RWPE2 (cell line): ENCODE measurements around the gene ANXA8.
"Not testable (repeated sequence)": the region's sequence is repeated elsewhere in the genome, so short reads cannot be mapped to it uniquely, and the experiment has no call there.

Experiments
- ATAC-seq: fragments of 200-7000 bp; cut with Tn5 transposase; 3 replicates; pipeline ENCODE4 v1.9.1; 2021; ENCODE audit warnings: low read depth
- DNase-seq: peaks from one replicate; pipeline ENCODE4 v3.0.0-alpha.2; 2020; ENCODE audit warnings: low spot score
- H3K27ac ChIP-seq: fragments of 450-650 bp; 2 replicates; pipeline ENCODE4 v1.5.1; 2017; ENCODE audit warnings: mild to moderate bottlenecking; ENCODE audit not compliant: poor library complexity, severe bottlenecking
- H3K27me3 ChIP-seq: fragments of 250-450 bp; sonication (Bioruptor Pico); 2 replicates; pipeline ENCODE4 v1.5.1; 2021; ENCODE audit warnings: mild to moderate bottlenecking, moderate library complexity; ENCODE audit not compliant: insufficient read depth, poor library complexity, severe bottlenecking
- H3K36me3 ChIP-seq: fragments of 250-450 bp; sonication (Bioruptor Pico); 2 replicates; pipeline ENCODE4 v1.5.1; 2020; ENCODE audit warnings: low read depth, mild to moderate bottlenecking, moderate library complexity
- H3K4me1 ChIP-seq: fragments of 250-450 bp; sonication (Bioruptor Pico); 2 replicates; pipeline ENCODE4 v1.5.1; 2021; ENCODE audit warnings: mild to moderate bottlenecking, moderate library complexity; ENCODE audit not compliant: insufficient read depth, poor library complexity, severe bottlenecking
- H3K4me3 ChIP-seq: fragments of 250-450 bp; sonication (Bioruptor Pico); 2 replicates; pipeline ENCODE4 v1.5.1; 2021; ENCODE audit warnings: mild to moderate bottlenecking, moderate library complexity; ENCODE audit not compliant: severe bottlenecking
- H3K9me3 ChIP-seq: fragments of 250-450 bp; sonication (Bioruptor Pico); 2 replicates; pipeline ENCODE4 v1.5.1; 2021; ENCODE audit warnings: mild to moderate bottlenecking, moderate library complexity; ENCODE audit not compliant: severe bottlenecking

ANXA8 gene

GRCh38 chr10:47483923-47484322 is at the start of gene ANXA8:
TSS of gene ANXA8 (minus strand) at chr10:47484115. CDS start at chr10:47483933, 182 bp downstream.
- not testable (repeated sequence) for H3K9me3 ChIP-seq, H3K27me3 ChIP-seq, H3K4me1 ChIP-seq, H3K36me3 ChIP-seq
- DNase-seq (peak; percentile 93), ATAC-seq (peak; percentile 56)
- peak within 1 kb of the TSS; percentile 86 for H3K27ac ChIP-seq
- peak within 1 kb of the TSS; percentile 49 for H3K4me3 ChIP-seq

GRCh38 chr10:47523475-47523874 is 39.6 kb upstream of the ANXA8 start, which contains the start of gene AGAP9:
TSS of gene AGAP9 (minus strand) at chr10:47523638. CDS start at chr10:47523526, 112 bp downstream.
- not testable (repeated sequence) for H3K36me3 ChIP-seq, H3K4me1 ChIP-seq, H3K4me3 ChIP-seq, H3K27ac ChIP-seq, ATAC-seq, H3K27me3 ChIP-seq, DNase-seq, H3K9me3 ChIP-seq

GRCh38 chr10:47502313-47502712 is 18.4 kb upstream of the ANXA8 start:
- not testable (repeated sequence) for ATAC-seq, H3K9me3 ChIP-seq, H3K4me1 ChIP-seq, H3K27me3 ChIP-seq, H3K4me3 ChIP-seq, H3K36me3 ChIP-seq, DNase-seq, H3K27ac ChIP-seq

- H3K4me3 ChIP-seq, H3K27me3 ChIP-seq, DNase-seq, H3K4me1 ChIP-seq, H3K27ac ChIP-seq, ATAC-seq, H3K9me3 ChIP-seq, H3K36me3 ChIP-seq: not testable (repeated sequence)
Measured at GRCh38 chr10:47494226-47494625, 10.3 kb upstream of the ANXA8 start.

- not testable (repeated sequence) for ATAC-seq, DNase-seq, H3K27me3 ChIP-seq, H3K4me1 ChIP-seq, H3K36me3 ChIP-seq, H3K27ac ChIP-seq, H3K9me3 ChIP-seq, H3K4me3 ChIP-seq
Measured at GRCh38 chr10:47491600-47491999, 7.7 kb upstream of the ANXA8 start, which contains the start of gene FAM25G. TSS of gene FAM25G (minus strand) at chr10:47491700. CDS start at chr10:47491674, 26 bp downstream.

- not testable (repeated sequence) for H3K27ac ChIP-seq, H3K4me3 ChIP-seq, H3K9me3 ChIP-seq, H3K4me1 ChIP-seq, H3K27me3 ChIP-seq, H3K36me3 ChIP-seq, DNase-seq, ATAC-seq
Measured at GRCh38 chr10:47489630-47490029, 5.7 kb upstream of the ANXA8 start.

GRCh38 chr10:47485943-47486342 is 2.0 kb upstream of the ANXA8 start:
- H3K4me1 ChIP-seq, H3K27me3 ChIP-seq, H3K4me3 ChIP-seq, H3K9me3 ChIP-seq, H3K36me3 ChIP-seq, DNase-seq, ATAC-seq: not testable (repeated sequence)
- H3K27ac ChIP-seq: peak overlapping the region; percentile 24

- not testable (repeated sequence) for H3K4me1 ChIP-seq, ATAC-seq, H3K27me3 ChIP-seq, H3K4me3 ChIP-seq, H3K36me3 ChIP-seq, DNase-seq, H3K9me3 ChIP-seq
- peak overlapping the region; percentile 86 for H3K27ac ChIP-seq
Measured at GRCh38 chr10:47484786-47485185, 871 bp upstream of the ANXA8 start.

GRCh38 chr10:47482367-47482766 is 1.5 kb downstream of the ANXA8 start:
- H3K9me3 ChIP-seq, H3K27me3 ChIP-seq, H3K4me3 ChIP-seq, ATAC-seq, H3K4me1 ChIP-seq, DNase-seq, H3K36me3 ChIP-seq: not testable (repeated sequence)
- peak overlapping the region; percentile 86 for H3K27ac ChIP-seq

- peak; percentile 74 for DNase-seq
- peak overlapping the region; percentile 41 for H3K27ac ChIP-seq
- not testable (repeated sequence) for H3K36me3 ChIP-seq, H3K4me3 ChIP-seq, H3K4me1 ChIP-seq, H3K9me3 ChIP-seq, H3K27me3 ChIP-seq
- peak; percentile 52 for ATAC-seq
Measured at GRCh38 chr10:47481768-47482181, 2.1 kb downstream of the ANXA8 start.

GRCh38 chr10:47481182-47481766 is 2.6 kb downstream of the ANXA8 start:
- H3K4me1 ChIP-seq, H3K27me3 ChIP-seq, H3K27ac ChIP-seq, H3K4me3 ChIP-seq, H3K9me3 ChIP-seq, H3K36me3 ChIP-seq: not testable (repeated sequence)
- DNase-seq: peak; percentile 84
- peak; percentile 78 for ATAC-seq

GRCh38 chr10:47480133-47480532 is 3.8 kb downstream of the ANXA8 start:
- ATAC-seq: not testable (repeated sequence)

More at GRCh38 chr10:47480133-47480532, 3.8 kb downstream of the ANXA8 start:
- H3K27ac ChIP-seq, H3K36me3 ChIP-seq, DNase-seq, H3K9me3 ChIP-seq, H3K4me3 ChIP-seq, H3K4me1 ChIP-seq, H3K27me3 ChIP-seq: not testable (repeated sequence)
